ENCODE results near the gene DHRS7C. TPM values are rescaled to one million over a fixed set of nuclear protein-coding genes. Genes with fewer than 3 reads are reported as not detected.

Gene DHRS7C
- total RNA-seq, 2 experiments from 2014 or later, result not detected

DNA sequence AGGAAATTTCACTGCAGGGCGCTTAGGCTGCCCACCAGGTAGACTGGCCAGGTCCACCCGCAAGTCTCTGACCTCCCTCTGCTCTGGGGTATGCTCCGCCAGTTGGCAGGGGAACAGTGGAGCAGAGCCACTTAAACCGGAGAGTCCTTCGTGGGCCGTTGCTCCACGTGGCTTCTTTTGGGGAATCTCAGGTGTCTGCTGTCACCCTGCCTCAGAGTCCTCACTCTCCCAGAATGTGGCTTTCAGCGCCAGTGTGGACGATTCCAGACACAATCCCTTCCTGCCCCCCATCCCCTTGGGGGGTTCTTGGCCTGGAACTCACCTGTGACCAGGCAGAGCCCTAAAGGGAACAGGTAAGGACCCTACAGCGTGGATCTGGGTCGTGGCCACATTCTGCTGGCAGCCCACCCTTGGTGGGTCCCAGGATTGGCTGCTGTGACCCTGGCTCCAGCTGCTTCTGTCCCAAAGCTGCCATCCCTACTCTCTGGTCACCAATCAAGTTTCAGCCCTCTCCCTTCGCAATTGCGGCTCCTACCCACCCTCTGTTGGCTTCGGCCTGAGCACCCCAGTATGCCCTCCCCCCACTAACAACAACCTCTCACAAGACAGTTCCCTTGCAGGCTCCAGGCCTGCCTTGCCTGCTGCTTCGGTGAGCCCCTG lies 22.2 kb downstream of the DHRS7C start:
- intact Hi-C loops (cut with micrococcal nuclease), result loop anchor here (5.0 kb wide), 1 partner anchor 42 kb away; no protein-coding TSS in a partner anchor

GRCh38 chr17:9768381-9768934 lies 22.9 kb downstream of the DHRS7C start:
- Mint-ChIP-seq H3K36me3 (ENCODE audit: low read depth) (no peaks in the 10 kb centered on the region), H3K4me1 (ENCODE audit: low read depth) (no peaks in the 10 kb centered on the region), H3K27me3 (ENCODE audit: low read depth) (peaks cover 9% of the 10 kb centered on the region), H3K9me3 (no peaks in the 10 kb centered on the region), H3K4me3 (no peak overlapping the region), H3K27ac (no peak overlapping the region)
- DNase-seq, result no peak
- CTCF ChIA-PET, result interaction anchor here (0.6 to 1.1 kb wide), 3 partner anchors 35 to 376 kb away, joined by 3 to 5 read pairs (median 4); no protein-coding TSS in a partner anchor
- intact Hi-C loops (cut with micrococcal nuclease), result loop anchor here (5.0 kb wide), 1 partner anchor 41 kb away; no protein-coding TSS in a partner anchor

More for the DNA sequence above, 22.2 kb downstream of the DHRS7C start:
- H3K4me1 Mint-ChIP-seq (ENCODE audit: low read depth), result no peaks in the 10 kb centered on the region
- no peak overlapping the region for H3K27ac Mint-ChIP-seq
- no peak overlapping the region for H3K4me3 Mint-ChIP-seq
- H3K27me3 Mint-ChIP-seq (ENCODE audit: low read depth), result peaks cover 9% of the 10 kb centered on the region
- no peaks in the 10 kb centered on the region for H3K9me3 Mint-ChIP-seq
- CTCF ChIA-PET, result interaction anchor here (1.0 to 1.1 kb wide), 2 partner anchors 36 to 46 kb away, joined by 4 to 5 read pairs; no protein-coding TSS in a partner anchor
- no peaks in the 10 kb centered on the region for H3K36me3 Mint-ChIP-seq (ENCODE audit: low read depth)
- no peak for DNase-seq

GRCh38 chr17:9767432-9767991 lies 23.9 kb downstream of the DHRS7C start:
- H3K36me3 Mint-ChIP-seq (ENCODE audit: low read depth), result no peaks in the 10 kb centered on the region
- H3K4me1 Mint-ChIP-seq (ENCODE audit: low read depth), result no peaks in the 10 kb centered on the region
- CTCF ChIA-PET, result interaction anchor here (1.1 kb wide), 1 partner anchor 44 kb away, joined by 5 read pairs; no protein-coding TSS in a partner anchor
- no peak overlapping the region for H3K27ac Mint-ChIP-seq
- H3K27me3 Mint-ChIP-seq (ENCODE audit: low read depth), result peaks cover 9% of the 10 kb centered on the region
- intact Hi-C loops (cut with micrococcal nuclease), result loop anchor here (5.0 kb wide), 1 partner anchor 40 kb away; no protein-coding TSS in a partner anchor
- H3K9me3 Mint-ChIP-seq, result no peaks in the 10 kb centered on the region
- H3K4me3 Mint-ChIP-seq, result no peak overlapping the region
- DNase-seq, result no peak

- CTCF ChIA-PET, result no interaction called here
- no peaks in the 10 kb centered on the region for H3K36me3 Mint-ChIP-seq (ENCODE audit: low read depth)
- H3K4me3 Mint-ChIP-seq, result no peak overlapping the region
- DNase-seq, result no peak
- no peaks in the 10 kb centered on the region for H3K4me1 Mint-ChIP-seq (ENCODE audit: low read depth)
- H3K27me3 Mint-ChIP-seq (ENCODE audit: low read depth), result peaks cover 9% of the 10 kb centered on the region
- no peak overlapping the region for H3K27ac Mint-ChIP-seq
- no peaks in the 10 kb centered on the region for H3K9me3 Mint-ChIP-seq
- intact Hi-C loops (cut with micrococcal nuclease), result loop anchor here (1.0 to 5.0 kb wide), 2 partner anchors 40 to 190 kb away; no protein-coding TSS in a partner anchor
Observed at GRCh38 chr17:9766970-9767369, 24.4 kb downstream of the DHRS7C start.

- intact Hi-C loops (cut with micrococcal nuclease), result loop anchor here (5.0 kb wide), 1 partner anchor 38 kb away; no protein-coding TSS in a partner anchor
- Mint-ChIP-seq H3K36me3 (ENCODE audit: low read depth) (no peaks in the 10 kb centered on the region), H3K9me3 (no peaks in the 10 kb centered on the region), H3K4me3 (no peak overlapping the region), H3K27me3 (ENCODE audit: low read depth) (peaks cover 12% of the 10 kb centered on the region), H3K4me1 (ENCODE audit: low read depth) (no peaks in the 10 kb centered on the region), H3K27ac (no peak overlapping the region)
- no peak for DNase-seq
- CTCF ChIA-PET, result no interaction called here
Observed at GRCh38 chr17:9765322-9765721, 26.1 kb downstream of the DHRS7C start.

DNA sequence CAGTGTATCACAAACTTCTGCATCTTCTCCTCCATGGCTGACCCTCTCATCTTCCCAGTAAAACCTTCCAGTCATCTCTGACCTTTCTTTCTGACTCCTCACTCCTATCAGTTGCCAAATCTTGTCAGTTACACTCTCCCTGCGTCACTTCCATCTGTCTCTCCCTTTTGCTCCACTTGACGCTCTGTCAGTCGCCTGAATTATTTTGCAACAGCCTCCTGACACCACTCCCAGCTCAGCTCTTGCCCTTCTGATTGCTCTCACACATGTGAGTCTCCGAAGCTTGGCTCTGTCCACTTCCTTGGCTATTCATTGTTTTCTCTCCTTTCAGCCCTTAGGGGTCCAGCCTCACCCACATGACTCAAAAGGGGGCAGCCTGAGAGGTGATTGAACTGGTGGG lies 27.7 kb downstream of the DHRS7C start:
- DNase-seq, result no peak
- Mint-ChIP-seq H3K36me3 (ENCODE audit: low read depth) (no peaks in the 10 kb centered on the region), H3K27me3 (ENCODE audit: low read depth) (peaks cover 12% of the 10 kb centered on the region), H3K27ac (no peak overlapping the region), H3K9me3 (no peaks in the 10 kb centered on the region), H3K4me1 (ENCODE audit: low read depth) (no peaks in the 10 kb centered on the region), H3K4me3 (no peak overlapping the region)
- CTCF ChIA-PET, result no interaction called here
- intact Hi-C loops (cut with micrococcal nuclease), result no loop called here

GRCh38 chr17:9760266-9760665 lies 31.1 kb downstream of the DHRS7C start:
- Mint-ChIP-seq H3K36me3 (ENCODE audit: low read depth) (no peaks in the 10 kb centered on the region), H3K4me1 (ENCODE audit: low read depth) (no peaks in the 10 kb centered on the region), H3K4me3 (no peak overlapping the region), H3K9me3 (no peaks in the 10 kb centered on the region), H3K27ac (no peak overlapping the region), H3K27me3 (ENCODE audit: low read depth) (peaks cover 5% of the 10 kb centered on the region)
- no peak for DNase-seq
- intact Hi-C loops (cut with micrococcal nuclease), result no loop called here
- CTCF ChIA-PET, result no interaction called here

DNA sequence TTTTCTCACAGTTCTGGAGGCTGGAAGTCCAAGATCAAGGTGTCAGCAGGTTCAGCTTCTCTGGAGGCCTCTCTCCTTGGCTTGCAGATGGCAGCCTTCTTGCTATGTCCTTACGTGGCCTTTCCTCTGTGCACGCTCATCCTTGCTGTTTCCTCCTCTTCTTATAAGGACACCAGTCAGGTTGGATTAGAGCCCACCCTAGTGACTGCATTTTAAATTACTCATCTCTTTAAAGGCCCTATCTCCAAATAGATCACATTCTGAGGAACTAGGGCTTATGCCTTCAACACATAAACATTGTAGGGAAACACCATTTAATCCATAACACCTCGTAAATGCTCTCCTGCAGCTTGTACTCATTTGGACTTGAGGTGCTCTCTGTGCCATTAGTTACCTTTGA lies 36.3 kb downstream of the DHRS7C start:
- H3K4me1 Mint-ChIP-seq (ENCODE audit: low read depth), result no peaks in the 10 kb centered on the region
- peaks cover 18% of the 10 kb centered on the region for H3K27me3 Mint-ChIP-seq (ENCODE audit: low read depth)
- H3K9me3 Mint-ChIP-seq, result no peaks in the 10 kb centered on the region
- intact Hi-C loops (cut with micrococcal nuclease), result no loop called here
- no peak overlapping the region for H3K27ac Mint-ChIP-seq
- H3K36me3 Mint-ChIP-seq (ENCODE audit: low read depth), result no peaks in the 10 kb centered on the region
- no peak for DNase-seq
- CTCF ChIA-PET, result no interaction called here
- H3K4me3 Mint-ChIP-seq, result no peak overlapping the region

DNA sequence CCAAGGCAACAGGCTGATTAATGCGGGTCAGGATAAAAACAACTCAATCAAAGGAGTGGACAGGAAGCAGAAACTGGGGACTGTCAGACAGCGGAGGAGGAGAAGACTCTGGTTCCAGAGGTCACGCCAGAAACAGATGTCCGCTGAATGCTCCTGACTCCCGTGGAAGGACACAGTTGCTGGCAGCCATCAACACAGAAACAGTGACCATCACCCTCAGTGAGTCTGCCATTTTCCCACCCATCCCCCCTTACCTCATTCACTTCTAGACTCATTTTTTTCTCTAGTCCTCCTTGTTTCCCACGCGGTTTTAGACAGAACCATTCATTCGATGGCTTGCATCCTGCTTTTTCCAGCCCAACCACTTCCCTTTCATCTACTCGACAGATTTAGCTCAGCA lies 40.9 kb downstream of the DHRS7C start:
- intact Hi-C loops (cut with micrococcal nuclease), result no loop called here
- Mint-ChIP-seq H3K27ac (no peak overlapping the region), H3K36me3 (ENCODE audit: low read depth) (no peaks in the 10 kb centered on the region), H3K9me3 (peaks cover under 1% of the 10 kb centered on the region), H3K4me3 (no peak overlapping the region), H3K27me3 (ENCODE audit: low read depth) (peaks cover 20% of the 10 kb centered on the region), H3K4me1 (ENCODE audit: low read depth) (no peaks in the 10 kb centered on the region)
- CTCF ChIA-PET, result no interaction called here
- no peak for DNase-seq

- no peak overlapping the region for H3K27ac Mint-ChIP-seq
- no peak for DNase-seq
- intact Hi-C loops (cut with micrococcal nuclease), result loop anchor here (5.0 to 10.0 kb wide), 2 partner anchors 37 to 885 kb away; no protein-coding TSS in a partner anchor
- CTCF ChIA-PET, result no interaction called here
- peaks cover 6% of the 10 kb centered on the region for H3K27me3 Mint-ChIP-seq (ENCODE audit: low read depth)
- H3K4me3 Mint-ChIP-seq, result no peak overlapping the region
- H3K36me3 Mint-ChIP-seq (ENCODE audit: low read depth), result no peaks in the 10 kb centered on the region
- H3K9me3 Mint-ChIP-seq, result no peaks in the 10 kb centered on the region
- H3K4me1 Mint-ChIP-seq (ENCODE audit: low read depth), result no peaks in the 10 kb centered on the region
Observed at GRCh38 chr17:9729735-9730420, 61.5 kb downstream of the DHRS7C start.

DNA sequence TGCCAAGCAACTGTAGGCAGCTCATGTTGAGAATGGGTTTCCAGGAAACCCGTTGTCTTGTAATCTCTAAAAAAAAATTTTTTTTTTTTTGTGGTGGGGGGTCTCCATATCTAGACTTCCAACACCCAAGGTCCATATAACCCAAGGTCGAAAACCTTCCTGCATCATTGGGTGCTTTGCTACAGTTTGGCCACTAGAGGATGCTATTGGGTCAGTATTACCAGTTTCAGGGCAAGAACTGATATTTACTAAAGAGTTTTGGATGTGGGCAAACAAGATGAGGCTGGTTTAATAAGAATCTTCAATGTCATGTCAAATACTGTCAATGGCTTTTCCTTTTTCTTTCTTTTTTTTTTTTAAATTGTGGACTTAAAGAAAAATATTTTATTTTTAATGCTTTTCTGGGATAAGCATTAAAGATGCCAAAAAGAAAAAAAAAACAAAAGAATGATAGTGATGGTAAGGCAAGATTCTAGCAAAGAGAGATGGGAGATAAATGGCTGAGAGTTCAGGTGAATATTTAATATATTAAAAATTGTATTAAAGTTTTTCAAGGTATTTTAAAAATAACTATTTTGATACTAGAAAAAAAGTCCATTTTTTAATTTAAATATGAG lies 62.2 kb downstream of the DHRS7C start:
- H3K36me3 Mint-ChIP-seq (ENCODE audit: low read depth), result no peaks in the 10 kb centered on the region
- no peak overlapping the region for H3K27ac Mint-ChIP-seq
- no peaks in the 10 kb centered on the region for H3K4me1 Mint-ChIP-seq (ENCODE audit: low read depth)
- H3K9me3 Mint-ChIP-seq, result no peaks in the 10 kb centered on the region
- DNase-seq, result peak; percentile 21
- no peak overlapping the region for H3K4me3 Mint-ChIP-seq
- CTCF ChIA-PET, result no interaction called here
- intact Hi-C loops (cut with micrococcal nuclease), result loop anchor here (5.0 to 10.0 kb wide), 2 partner anchors 38 to 886 kb away; no protein-coding TSS in a partner anchor
- H3K27me3 Mint-ChIP-seq (ENCODE audit: low read depth), result peaks cover 6% of the 10 kb centered on the region

- CTCF ChIA-PET, result no interaction called here
- no peak for DNase-seq
- Mint-ChIP-seq H3K4me1 (ENCODE audit: low read depth) (no peaks in the 10 kb centered on the region), H3K36me3 (ENCODE audit: low read depth) (no peaks in the 10 kb centered on the region), H3K27ac (no peak overlapping the region), H3K4me3 (no peak overlapping the region), H3K9me3 (no peaks in the 10 kb centered on the region), H3K27me3 (ENCODE audit: low read depth) (peaks cover 6% of the 10 kb centered on the region)
- intact Hi-C loops (cut with micrococcal nuclease), result loop anchor here (5.0 to 10.0 kb wide), 2 partner anchors 39 to 886 kb away; no protein-coding TSS in a partner anchor
Observed at GRCh38 chr17:9728564-9728963, 62.8 kb downstream of the DHRS7C start.

Measured in activated naive CD4-positive, alpha-beta T cell treated with anti-CD3 and anti-CD28 coated beads for 36 hours (primary cell).